GM21390 (cell line): Measurements from ENCODE around the gene ARL5B.

Experiments
- ATAC-seq: cut with Tn5 transposase; IDR thresholded peaks from one replicate; pipeline ENCODE4 v1.9.1; 2021; ENCODE audit not compliant: unreplicated experiment

The ARL5B gene

GRCh38 chr10:18699849-18700840 is 40.9 kb downstream of the ARL5B start:
- ATAC-seq, result no peak

- no peak for ATAC-seq
These were observed 44.3 kb downstream of the ARL5B start for GRCh38 chr10:18703521-18703920.

GRCh38 chr10:18710201-18710653 is 51.0 kb downstream of the ARL5B start:
- no peak for ATAC-seq

GRCh38 chr10:18713077-18713476 is 53.8 kb downstream of the ARL5B start:
- no peak for ATAC-seq

- no peak for ATAC-seq
These were observed 59.8 kb downstream of the ARL5B start for GRCh38 chr10:18718991-18719390.

GRCh38 chr10:18719811-18720210 is 60.6 kb downstream of the ARL5B start:
- ATAC-seq, result no peak

- ATAC-seq, result no peak
These were observed 61.8 kb downstream of the ARL5B start for GRCh38 chr10:18721067-18721466.

- no peak for ATAC-seq
These were observed 64.6 kb downstream of the ARL5B start for GRCh38 chr10:18723801-18724200.
